NCI-H2196 treated with DMSO at 0.1 percent for 48 hours (cell line): ENCODE results near the gene QSOX1.

ENCODE experiments used
- DNase-seq: peaks from one replicate; lab custom pipeline; 2025; ENCODE audit not compliant: unreplicated experiment; lab: John Stamatoyannopoulos, UW

Gene QSOX1

GRCh38 chr1:180233191-180234011 is 78.7 kb downstream of the QSOX1 start:
- DNase-seq = no peak

GRCh38 chr1:180234369-180235076 is 79.9 kb downstream of the QSOX1 start:
- no peak for DNase-seq

DNA sequence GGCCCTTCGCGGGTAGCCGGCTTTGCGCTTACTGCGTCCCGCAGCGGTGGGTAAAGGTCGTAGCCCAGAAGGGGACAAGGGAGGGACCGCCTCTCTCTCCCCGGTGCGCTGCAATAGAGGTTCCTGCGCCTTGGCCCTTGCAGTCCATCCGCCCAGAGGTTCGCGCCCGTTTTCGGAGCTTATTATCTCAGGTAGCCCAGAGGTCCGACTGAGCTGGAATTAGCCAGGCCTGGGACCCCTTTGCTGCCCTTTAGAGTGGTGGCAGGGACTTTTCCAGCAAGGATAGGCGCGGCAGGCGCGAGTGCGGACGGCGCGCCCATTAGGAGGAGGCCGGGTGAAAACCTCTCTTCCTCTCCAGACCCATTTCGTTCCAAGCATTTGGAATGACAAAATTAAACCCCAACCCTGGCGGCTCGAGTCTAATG is 80.4 kb downstream of the QSOX1 start:
- no peak for DNase-seq

DNA sequence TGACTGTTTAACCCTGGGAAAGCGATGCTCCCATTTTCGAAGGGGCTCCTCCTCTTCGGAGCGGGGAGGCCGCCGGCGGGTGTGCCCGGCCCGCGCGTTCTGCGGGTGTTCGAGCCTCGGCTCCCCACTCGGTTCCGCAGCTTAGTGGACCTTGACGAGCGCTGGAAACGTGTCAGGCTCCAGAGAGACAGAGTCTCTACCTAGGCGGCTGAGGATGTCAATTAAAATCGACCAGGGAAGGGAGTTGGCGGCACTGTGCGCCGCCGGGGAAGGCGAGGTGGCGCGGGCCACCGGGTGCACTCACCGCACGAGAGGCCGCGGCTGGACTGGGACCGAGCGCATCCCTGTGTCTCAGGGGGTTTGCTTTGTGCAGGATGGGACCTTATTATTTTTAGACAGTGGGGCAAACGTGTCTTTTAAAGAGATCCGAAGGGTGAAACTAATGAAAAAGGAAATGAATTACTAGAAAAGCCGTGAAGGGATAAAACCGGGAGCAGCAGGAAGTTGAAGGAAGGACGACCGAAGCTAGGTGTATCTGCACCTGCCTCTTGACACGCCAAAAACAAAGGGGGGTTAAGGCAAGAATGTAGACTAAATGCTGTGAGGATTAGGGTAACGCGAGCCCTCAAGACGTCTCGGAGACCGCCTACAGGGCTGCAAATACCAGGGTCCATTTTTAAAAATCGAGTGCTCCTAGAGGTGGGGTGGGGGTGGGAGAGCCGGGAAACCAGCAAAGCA is 81.0 kb downstream of the QSOX1 start:
- no peak for DNase-seq

- no peak for DNase-seq
These were observed 82.2 kb downstream of the QSOX1 start for GRCh38 chr1:180236698-180237509.

- no peak for DNase-seq
These were observed 83.3 kb downstream of the QSOX1 start for GRCh38 chr1:180237869-180238476.

GRCh38 chr1:180238675-180239074 is 84.0 kb downstream of the QSOX1 start:
- no peak for DNase-seq

DNA sequence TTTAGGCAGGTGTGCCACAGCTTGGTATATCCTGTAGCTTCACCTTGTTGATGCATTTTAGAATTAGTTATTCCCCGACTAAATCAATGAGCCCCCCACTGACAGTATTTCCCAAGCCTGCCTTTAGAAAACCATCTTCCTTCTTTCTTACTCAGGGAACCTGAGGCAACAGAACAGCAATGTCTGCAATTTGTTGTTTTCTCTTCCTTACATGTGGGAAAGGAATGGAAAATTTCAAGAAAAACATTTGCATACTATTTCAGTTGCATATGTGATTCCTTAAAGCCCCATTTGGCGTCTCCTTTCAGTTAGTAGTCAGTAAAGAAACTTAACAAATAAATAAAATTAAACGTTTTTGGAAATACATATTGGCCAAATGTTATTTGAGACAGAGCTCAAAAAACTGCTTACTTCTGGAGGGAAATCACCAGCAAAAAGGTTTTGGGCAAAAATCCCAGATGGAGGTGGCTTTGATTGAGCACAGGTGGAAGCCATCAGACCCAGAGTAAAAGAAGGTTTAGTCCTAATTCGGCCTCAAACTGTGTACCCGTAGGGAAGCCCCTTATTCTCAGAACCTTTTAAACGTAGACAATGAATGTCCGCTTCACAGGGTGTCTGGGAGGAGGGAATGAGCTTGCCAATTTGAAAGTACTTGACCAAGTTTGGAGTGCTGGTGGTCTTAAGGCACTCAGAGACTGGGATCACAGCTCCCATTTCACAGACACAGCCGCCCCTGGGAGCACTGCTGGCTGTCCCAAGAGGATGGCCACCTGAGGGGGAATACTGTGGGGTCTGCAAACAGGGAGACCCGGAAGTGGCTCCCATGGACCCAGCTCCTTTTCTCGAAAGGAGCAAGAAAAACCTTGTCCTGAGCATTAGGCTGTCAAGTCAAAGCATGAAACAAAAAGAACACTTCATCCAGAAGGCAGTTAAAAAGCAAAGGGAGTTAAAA is 84.8 kb downstream of the QSOX1 start:
- no peak for DNase-seq

GRCh38 chr1:180241716-180242544 is 87.3 kb downstream of the QSOX1 start:
- no peak for DNase-seq

DNA sequence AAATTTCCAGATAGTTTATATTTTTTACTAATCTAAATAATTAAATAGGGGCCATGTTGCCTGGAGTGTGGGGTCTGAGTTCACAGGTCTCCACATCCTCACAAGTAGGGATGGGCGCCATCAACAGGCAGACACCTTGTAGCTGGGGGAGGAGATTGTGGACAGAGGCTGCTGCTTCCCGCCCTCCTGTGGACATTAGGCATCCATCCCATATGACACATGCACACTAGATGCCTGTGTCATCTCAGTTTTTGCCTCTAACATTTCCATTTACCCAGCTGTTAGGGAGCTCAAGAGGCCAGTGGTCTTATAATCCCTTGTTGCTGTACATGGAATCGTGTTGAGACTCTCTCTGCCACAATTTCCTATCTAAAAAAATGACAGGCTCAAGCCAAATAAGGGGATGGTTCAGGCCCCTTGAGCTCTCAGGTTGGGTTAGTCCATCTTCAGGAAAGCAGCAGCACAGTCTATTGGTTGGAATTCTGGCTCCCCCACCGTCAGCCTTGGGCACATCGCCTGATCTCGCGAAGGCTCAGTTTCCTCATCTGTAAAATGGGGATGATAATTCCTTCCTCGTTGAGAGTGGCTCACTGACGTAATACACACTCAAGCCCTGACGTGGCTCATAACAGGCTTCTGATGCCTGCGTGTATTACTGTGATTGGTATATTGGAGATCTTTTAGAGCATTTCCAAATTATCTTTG is 89.0 kb downstream of the QSOX1 start:
- DNase-seq = no peak

DNA sequence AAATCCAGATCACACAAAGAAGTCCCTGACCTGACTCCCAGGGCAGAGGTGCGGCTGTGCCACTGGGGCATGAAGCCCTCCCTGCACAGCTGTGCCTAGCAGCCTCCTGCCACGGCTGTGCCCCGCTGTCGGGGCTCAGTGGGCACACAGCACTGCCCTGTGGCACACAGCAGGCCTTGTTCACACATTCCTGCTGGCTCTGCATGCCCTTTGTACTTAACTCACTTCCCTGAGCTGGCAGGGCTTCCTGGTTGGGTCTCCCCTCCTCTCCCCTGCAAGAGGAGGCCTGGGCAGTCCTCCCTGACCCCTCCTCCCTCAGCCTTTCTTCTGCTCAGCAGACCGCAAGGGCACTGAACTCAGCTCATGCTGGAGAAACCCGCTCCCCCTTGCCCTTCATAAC is 90.2 kb downstream of the QSOX1 start:
- no peak for DNase-seq

- no peak for DNase-seq
These were observed 91.9 kb downstream of the QSOX1 start for GRCh38 chr1:180246579-180246978.

DNA sequence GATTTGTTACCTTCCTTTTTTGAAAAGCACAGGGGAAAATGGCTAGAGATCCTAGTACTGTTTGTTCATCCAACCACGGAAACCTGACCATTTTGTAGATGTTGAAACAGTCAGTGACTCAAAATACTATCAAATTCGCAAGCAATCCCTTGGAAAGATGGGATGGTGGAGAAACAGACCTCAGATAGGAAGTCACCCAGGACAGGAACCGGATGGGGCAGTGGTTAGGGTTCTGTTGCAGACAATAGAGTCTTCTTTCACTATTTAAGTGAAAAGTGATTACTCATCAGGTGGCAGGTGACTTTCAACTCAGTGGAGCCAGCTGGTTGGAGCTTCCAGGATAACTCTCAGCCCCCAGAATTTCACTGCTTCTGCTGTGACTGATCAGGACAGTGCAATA is 92.4 kb downstream of the QSOX1 start:
- DNase-seq = no peak

DNA sequence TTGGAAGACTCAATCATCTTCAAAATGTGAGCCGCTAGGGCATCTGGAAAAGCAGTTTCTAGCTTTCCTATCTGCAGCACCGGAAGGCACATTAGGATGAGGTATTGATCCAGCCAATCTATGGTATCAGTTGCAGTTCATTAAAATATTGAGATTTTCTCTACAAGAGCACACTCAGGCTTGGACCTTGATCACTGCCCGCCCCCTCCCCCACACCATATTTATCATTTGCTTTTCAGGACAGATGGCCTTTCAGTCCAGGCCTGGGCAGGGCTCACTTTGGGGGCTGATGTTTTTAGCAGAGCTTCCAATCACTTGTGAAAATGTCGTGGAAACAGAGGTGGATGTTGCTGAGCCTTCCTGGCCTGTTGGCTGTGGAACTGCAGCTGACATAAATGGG is 92.9 kb downstream of the QSOX1 start:
- no peak for DNase-seq

DNA sequence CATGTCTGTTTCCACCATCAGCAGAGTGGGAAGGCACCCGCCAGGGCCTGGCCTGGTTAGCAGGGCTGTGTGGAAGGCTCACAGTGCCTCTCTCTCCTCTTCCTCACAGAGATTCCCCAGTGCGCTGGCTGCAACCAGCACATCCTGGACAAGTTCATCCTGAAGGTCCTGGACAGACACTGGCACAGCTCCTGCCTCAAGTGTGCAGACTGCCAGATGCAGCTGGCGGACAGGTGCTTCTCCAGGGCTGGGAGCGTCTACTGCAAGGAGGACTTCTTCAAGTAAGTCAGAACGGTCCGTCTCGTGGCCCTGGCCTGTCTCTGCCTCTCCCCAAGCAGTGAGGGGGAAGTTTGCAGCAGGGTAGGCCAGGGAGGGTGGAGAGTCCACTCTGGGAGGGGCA is 93.5 kb downstream of the QSOX1 start:
- DNase-seq = no peak

GRCh38 chr1:180248731-180249681 is 94.3 kb downstream of the QSOX1 start:
- DNase-seq = no peak
